Inflammatory macrophage (primary cell): ENCODE measurements around the gene ZFP64.
"Not testable (repeated sequence)": the region's sequence is repeated elsewhere in the genome, so short reads cannot be mapped to it uniquely, and the experiment has no call there.

Source experiments
- DNase-seq, 2 donors: peaks; one replicate each; pipeline ENCODE4 v3.0.0-alpha.2; 2020 to 2022

Gene ZFP64

GRCh38 chr20:52153896-52154295 is 37.7 kb downstream of the ZFP64 start:
- DNase-seq, result no peak

DNA sequence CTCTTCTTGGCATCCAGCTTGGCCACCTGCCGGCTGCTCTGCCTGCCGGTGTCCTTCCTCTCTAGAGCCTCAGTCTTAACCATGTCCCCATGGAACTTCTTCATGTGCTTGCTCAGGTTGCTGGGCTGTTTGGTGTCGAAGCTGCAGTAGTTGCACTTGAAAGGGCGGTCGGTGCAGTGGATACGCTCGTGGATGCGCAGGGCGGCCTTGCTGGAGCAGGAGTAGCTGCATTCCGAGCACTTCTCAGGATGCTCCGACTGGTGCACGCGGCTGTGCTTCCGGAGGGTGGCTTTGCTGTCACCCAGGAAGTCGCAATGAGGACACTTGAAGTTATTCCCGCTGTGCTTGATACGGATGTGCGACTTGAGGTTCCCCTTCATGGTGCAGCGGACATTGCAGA is 38.7 kb downstream of the ZFP64 start:
- no peak for DNase-seq

GRCh38 chr20:52152416-52152815 is 39.2 kb downstream of the ZFP64 start:
- DNase-seq, result no peak

GRCh38 chr20:52150440-52151258 is 40.9 kb downstream of the ZFP64 start:
- peak; percentile 43 to 50 for DNase-seq

DNA sequence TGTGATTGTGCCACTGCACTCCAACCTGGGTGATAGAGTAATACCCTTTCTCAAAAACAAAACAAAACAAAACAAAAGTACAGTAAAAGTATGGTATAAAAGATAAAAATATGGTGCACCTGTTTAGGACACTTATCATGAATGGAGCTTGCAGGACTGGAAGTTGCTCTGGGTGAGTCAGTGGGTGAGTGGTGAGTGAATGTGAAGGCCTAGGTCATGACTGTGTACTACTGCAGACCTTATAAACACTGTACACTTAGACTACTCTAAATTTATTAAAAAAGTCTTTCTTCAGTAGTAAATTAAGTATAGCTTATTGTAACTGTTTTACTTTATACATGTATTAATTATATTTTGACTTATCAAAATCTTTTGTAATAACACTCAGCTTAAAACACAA is 46.0 kb downstream of the ZFP64 start:
- no peak for DNase-seq

GRCh38 chr20:52143277-52143676 is 48.3 kb downstream of the ZFP64 start:
- no peak for DNase-seq

GRCh38 chr20:52142757-52143156 is 48.8 kb downstream of the ZFP64 start:
- DNase-seq, result peak; percentile 40 to 63

DNA sequence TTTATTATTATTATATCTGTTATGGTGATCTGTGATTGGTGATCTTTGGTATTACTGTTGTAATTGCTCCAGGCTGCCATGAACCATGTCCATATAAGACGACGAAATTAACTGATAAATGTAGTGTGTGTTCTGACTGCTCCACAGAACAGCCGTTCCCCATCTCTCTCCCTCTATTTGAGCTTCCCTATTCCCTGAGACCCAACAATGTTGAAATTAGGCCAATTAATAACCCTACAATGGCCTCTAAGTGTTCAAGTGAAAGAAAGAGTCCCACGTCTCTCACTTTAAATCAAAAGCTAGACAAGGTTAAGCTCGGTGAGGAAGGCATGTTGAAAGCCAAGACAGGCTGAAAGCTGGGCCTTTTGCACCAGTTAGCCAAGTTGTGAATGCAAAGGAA is 51.6 kb downstream of the ZFP64 start:
- no peak for DNase-seq

DNA sequence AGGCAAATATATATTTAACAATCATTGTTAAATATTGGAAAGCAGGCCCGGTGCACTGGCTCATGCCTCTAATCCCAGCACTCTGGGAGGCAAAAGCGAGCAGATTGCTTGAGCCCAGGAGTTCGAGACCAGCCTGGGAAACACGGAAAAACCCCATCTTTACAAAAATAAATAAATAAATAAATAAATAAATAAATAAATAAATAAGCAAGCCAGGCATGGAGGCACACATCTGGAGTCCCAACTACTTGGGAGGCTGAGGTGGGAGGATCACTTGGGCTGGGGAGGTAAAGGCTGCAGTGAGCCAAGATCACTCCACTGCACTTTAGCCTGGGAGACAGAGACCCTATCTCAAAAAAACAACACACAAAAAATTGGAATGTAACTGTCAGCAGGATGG is 53.7 kb downstream of the ZFP64 start:
- DNase-seq, result no peak

DNA sequence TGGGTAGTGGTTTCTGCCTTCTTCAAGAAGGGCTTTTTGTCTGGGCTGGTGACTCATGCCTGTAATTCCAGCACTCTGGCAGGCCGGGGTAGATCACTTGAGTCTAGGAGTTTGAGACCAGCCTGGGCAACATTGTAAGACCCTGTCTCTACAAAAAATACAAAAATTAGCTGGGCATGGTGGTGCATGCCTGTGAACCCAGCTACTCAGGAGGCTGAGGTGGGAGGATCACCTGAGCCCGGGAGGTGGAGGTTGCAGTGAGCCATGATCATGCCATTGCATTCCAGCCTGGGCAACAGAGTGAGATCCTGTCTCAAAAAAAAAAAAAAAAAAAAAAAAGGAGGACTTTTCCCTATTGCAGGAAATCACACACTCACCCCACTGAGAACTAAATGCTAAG is 57.9 kb downstream of the ZFP64 start:
- not testable (repeated sequence) for DNase-seq

- no peak for DNase-seq
Observed at GRCh38 chr20:52132337-52132736, 59.2 kb downstream of the ZFP64 start.

- no peak for DNase-seq
Observed at GRCh38 chr20:52131048-52131643, 60.4 kb downstream of the ZFP64 start.

DNA sequence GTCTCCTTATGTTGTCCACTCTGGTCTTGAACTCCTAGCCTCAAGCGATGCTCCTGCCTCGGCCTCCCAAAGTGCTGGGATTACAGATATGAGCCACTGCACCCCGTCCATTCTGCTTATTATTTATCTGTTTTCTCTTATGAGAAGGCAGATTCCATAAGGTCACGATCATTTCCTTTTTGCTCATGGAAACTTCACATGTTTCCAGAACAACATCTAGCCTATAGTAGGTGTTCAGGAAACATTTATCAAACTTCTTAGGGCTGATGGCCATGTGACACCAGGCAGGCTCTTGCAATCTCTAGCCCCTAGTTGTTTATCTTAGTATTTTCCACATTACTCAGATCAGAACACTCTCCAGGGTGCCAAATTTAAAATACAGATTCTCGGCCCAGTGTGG is 61.2 kb downstream of the ZFP64 start:
- no peak for DNase-seq

DNA sequence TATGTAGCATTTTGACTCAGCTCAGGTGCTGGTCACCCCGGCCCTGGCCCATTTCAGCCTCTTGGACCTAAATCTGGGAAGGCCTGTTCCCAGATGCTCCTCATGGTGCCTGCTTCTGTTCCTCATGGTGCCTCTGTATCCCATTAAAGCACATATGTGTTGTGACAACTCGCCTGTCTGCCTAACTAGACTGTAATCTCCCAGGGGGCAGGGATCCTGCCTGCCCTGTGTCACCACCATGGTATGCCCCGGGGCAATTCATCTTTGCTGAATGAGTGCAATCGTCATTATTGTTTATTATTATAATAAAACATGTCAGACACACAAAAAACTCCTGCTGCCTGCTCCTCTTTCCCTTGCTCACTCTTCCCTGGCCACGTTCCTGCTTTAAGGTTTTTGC is 62.0 kb downstream of the ZFP64 start:
- DNase-seq, result no peak

GRCh38 chr20:52127309-52127708 is 64.3 kb downstream of the ZFP64 start:
- DNase-seq, result peak; percentile 65 to 78

- no peak for DNase-seq
Observed at GRCh38 chr20:52124821-52125220, 66.8 kb downstream of the ZFP64 start.

GRCh38 chr20:52118696-52119095 is 72.9 kb downstream of the ZFP64 start:
- no peak for DNase-seq

- DNase-seq, result peak; percentile 39 to 58
Observed at GRCh38 chr20:52118016-52118623, 73.5 kb downstream of the ZFP64 start.

DNA sequence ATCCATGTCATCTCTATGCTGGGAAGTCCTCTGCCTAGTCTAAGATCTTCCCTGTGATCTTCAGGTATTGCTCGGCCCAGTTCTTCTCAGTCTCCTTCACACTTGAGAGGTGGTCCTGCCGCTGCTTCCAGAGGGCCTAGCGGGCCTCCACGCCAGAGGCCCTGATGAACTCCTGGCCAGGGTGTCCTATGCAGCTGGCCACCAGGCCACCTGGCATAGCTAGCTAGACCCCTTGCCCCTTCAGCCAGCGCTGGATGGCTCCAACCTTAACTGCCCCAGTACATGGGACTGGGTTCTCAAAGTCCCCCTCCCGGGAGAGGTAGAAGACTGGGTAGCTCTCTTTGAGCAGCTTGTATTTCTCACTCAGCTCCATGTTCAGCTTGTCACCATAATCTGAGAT is 81.1 kb downstream of the ZFP64 start:
- DNase-seq, result no peak

DNA sequence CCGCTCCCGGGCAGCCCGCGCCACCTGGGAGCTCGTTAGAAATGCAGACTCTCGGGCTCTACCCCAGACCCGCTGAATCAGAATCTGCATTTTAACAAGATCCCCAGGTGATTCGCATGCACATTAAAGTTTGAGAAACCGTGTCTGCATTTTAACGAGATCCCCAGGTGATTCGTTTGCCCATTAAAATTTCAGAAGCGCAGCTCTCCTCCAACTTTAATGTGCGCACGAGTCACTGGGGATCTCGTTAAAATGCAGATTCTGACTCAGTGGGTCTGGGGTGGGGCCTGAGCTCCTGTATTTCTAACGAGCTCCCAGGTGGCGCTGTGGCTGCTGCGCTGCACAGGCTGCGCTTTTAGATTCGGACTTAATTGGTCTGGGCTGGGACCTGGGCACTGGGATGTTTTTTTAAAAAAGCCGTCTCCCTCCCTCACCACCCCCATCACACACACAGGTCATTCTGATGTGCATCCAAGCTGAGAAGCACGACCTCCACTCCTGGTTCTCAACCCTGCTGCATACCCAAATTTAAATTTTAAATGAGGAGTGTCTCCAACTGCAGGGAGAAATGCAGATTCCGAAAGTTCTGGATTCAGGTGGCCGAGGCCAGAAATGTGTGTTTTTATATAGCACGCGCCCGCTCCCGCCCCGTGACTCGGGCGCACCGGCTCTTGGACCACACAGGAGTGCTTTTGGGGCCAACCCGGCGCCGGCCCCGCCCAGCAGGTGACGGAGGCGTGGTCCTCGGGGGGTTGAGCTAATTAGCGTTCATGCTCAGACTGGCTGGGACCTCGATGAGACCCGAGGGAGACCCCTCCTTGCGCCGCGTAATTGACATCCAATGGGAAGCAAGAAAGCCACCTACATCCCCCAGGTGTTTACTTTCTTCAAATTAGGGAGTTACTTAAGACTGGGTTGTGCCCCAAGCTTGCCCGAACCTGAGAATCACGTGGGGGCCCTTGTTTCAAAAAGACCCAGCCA is 85.8 kb downstream of the ZFP64 start:
- no peak for DNase-seq

GRCh38 chr20:52104546-52105441 is 86.8 kb downstream of the ZFP64 start:
- no peak for DNase-seq
